Measurements from ENCODE around the gene CLDN1.

The CLDN1 gene

GRCh38 chr3:190330936-190331734, 8.9 kb upstream of the CLDN1 start:
- no peak for DNase-seq

GRCh38 chr3:190326930-190327329, 4.7 kb upstream of the CLDN1 start:
- DNase-seq, result no peak

- DNase-seq, result no peak
Measured at GRCh38 chr3:190326361-190326760, 4.1 kb upstream of the CLDN1 start.

- no peak for DNase-seq
Measured at GRCh38 chr3:190325923-190326322, 3.7 kb upstream of the CLDN1 start.

- peak; percentile 48 for DNase-seq
Measured at GRCh38 chr3:190323246-190323626, 990 bp upstream of the CLDN1 start.

GRCh38 chr3:190322604-190323245, 479 bp upstream of the CLDN1 start:
- no peak for DNase-seq

GRCh38 chr3:190320594-190321362, 1.5 kb downstream of the CLDN1 start:
- DNase-seq, result no peak

- DNase-seq, result no peak
Measured at GRCh38 chr3:190319660-190320059, 2.6 kb downstream of the CLDN1 start.

- no peak for DNase-seq
Measured at GRCh38 chr3:190318666-190319065, 3.6 kb downstream of the CLDN1 start.

GRCh38 chr3:190314741-190315140, 7.5 kb downstream of the CLDN1 start:
- no peak for DNase-seq

- DNase-seq, result no peak
Measured at GRCh38 chr3:190309414-190309813, 12.8 kb downstream of the CLDN1 start.

- no peak for DNase-seq
Measured at GRCh38 chr3:190308154-190308553, 14.1 kb downstream of the CLDN1 start.

GRCh38 chr3:190307164-190307545, 15.1 kb downstream of the CLDN1 start:
- no peak for DNase-seq

GRCh38 chr3:190306513-190307163, 15.6 kb downstream of the CLDN1 start:
- no peak for DNase-seq

GRCh38 chr3:190306026-190306425, 16.2 kb downstream of the CLDN1 start:
- no peak for DNase-seq

- DNase-seq, result no peak
Measured at GRCh38 chr3:190305406-190305805, 16.8 kb downstream of the CLDN1 start.

- no peak for DNase-seq
Measured at GRCh38 chr3:190303884-190304283, 18.4 kb downstream of the CLDN1 start.

GRCh38 chr3:190302212-190302867, 19.9 kb downstream of the CLDN1 start:
- no peak for DNase-seq

- no peak for DNase-seq
Measured at GRCh38 chr3:190301591-190301990, 20.7 kb downstream of the CLDN1 start.

GRCh38 chr3:190299969-190300368, 22.3 kb downstream of the CLDN1 start:
- DNase-seq, result no peak

- no peak for DNase-seq
Measured at GRCh38 chr3:190294030-190294429, 28.2 kb downstream of the CLDN1 start.

GRCh38 chr3:190293621-190294020, 28.6 kb downstream of the CLDN1 start:
- no peak for DNase-seq
